Activated T-cell treated with anti-CD3 and anti-CD28 coated beads for 48 hours (primary cell): ENCODE results near the gene NT5C3A.
A peak's percentile ranks its signal among the peaks of the same experiment; 100 is the strongest.
"Not testable (repeated sequence)": the region's sequence is repeated elsewhere in the genome, so short reads cannot be mapped to it uniquely, and the experiment has no call there.

Experiments used
- DNase-seq: peaks from one replicate; pipeline ENCODE4 v3.0.0-alpha.2; 2020; ENCODE audit warnings: low read depth

The NT5C3A gene

GRCh38 chr7:33041631-33042428 is 20.7 kb downstream of the NT5C3A start:
- DNase-seq, result no peak

GRCh38 chr7:33040803-33041516 is 21.6 kb downstream of the NT5C3A start:
- peak; percentile 29 for DNase-seq

DNA sequence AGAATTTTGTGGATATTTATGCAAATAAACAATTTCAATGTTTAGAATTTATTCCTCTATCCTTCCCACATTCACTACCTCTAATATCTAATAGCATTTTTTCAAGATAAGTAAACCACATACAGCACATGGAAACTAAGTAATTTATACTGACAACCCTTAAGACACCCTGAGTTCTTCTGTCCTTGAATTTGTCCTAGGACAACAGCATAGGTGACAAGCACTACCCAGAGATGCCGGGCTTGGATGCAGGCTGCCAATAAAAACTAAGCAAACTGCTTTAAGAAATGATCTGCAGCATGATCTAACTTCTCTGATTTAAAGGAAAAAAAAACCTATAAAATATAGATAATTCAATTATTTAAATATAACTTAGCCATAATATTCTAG is 22.7 kb downstream of the NT5C3A start:
- DNase-seq, result no peak

GRCh38 chr7:33039257-33039902 is 23.2 kb downstream of the NT5C3A start:
- no peak for DNase-seq

DNA sequence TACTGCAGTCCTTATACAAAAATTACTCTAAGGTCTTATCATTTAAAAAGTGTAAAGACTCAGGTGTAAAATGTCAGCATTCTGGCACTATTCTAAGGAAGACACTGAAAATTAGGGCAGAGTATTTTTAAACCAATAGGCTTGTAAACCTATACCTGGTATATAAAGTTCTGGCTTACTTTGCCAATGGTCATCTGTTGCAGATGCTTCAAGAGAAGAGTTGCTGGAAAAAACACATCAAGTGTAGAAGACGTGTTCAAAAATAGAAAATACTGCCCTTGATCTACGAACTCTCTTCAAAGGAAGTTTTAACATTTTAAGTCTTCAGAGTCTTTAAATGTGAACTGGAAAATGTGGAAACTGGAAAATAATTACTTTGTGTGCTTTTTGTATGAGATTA is 23.9 kb downstream of the NT5C3A start:
- no peak for DNase-seq

- no peak for DNase-seq
These were observed 26.8 kb downstream of the NT5C3A start for GRCh38 chr7:33035776-33036175.

DNA sequence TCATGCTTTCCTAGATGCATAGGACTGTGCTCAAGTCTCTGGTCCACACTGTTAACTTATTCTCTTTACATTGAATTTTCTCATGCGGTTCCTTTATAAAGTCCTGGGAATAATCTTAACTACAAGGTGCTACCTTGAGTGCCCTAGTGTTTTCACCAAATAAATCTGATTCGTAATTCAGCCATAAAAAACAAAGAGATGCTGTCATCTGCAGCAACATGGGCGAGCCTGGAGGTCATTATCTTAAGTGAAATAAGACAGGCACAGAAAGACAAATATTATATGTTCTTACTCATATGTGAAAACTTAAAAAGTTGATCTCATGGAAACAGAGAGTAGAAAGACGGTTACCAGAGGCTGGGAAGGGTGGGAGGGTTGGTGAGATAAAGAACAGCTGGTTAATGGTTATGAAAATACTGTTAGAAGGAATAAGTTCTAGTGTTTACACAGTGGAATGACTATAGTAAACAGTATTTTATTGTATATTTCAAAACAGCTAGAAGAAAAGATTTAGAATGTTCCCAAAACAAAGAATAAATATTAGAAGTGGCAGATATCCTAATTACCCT is 38.3 kb downstream of the NT5C3A start:
- DNase-seq, result no peak

DNA sequence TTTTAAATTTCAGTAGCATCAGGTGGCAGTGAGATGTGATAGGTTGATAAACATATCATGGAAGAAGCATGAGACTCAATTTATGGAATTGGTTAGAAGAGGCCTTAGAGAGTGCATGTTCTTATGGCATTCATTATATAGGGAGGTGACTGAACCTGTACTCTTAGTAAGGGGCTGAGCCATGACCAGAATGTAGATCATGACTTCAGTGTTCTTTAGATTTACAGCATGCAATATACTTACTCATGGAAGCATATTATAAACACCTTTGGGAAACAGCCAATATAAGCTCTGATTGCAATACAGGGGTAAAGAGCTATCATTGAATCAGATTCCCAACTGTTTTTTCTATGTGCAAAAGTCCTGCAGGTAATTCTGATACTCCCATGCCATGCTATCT is 50.2 kb downstream of the NT5C3A start:
- DNase-seq, result no peak

DNA sequence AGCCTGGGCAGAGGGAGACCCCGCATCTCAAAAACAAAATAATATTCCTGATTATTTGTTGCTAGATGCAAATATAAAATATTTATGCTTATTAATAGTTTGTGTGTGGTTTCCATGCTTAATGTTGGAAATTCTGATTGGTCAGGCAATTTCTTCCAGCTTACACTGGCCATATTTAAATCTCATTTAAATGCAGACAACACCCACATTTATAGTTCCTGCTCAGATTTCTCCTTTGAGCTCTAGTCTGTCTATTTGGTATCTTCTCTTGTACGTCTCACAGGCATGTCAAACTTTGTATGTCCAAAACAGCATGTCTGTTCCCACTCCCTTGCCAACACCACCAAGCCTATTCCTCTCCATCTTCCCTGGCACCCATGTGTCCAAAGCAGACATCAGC is 52.8 kb downstream of the NT5C3A start:
- no peak for DNase-seq

GRCh38 chr7:33005690-33006089 is 56.9 kb downstream of the NT5C3A start:
- not testable (repeated sequence) for DNase-seq

DNA sequence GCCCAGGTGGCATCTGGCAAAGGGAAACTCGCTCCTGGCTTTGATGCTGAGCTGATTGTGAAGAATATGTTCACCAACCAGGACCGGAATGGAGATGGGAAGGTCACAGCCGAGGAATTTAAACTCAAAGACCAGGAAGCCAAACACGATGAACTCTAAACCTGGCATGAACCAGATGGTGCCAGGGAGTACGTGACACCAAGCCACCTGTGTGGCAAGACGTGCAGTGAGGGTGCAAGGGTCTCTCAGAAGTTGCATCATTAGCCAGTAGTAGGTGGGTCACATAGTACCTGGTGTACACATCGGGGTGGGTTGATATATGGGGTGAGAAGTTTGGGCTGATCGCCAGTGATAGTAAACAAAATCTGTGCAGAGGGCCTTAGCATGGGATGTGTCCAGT is 57.4 kb downstream of the NT5C3A start:
- not testable (repeated sequence) for DNase-seq

DNA sequence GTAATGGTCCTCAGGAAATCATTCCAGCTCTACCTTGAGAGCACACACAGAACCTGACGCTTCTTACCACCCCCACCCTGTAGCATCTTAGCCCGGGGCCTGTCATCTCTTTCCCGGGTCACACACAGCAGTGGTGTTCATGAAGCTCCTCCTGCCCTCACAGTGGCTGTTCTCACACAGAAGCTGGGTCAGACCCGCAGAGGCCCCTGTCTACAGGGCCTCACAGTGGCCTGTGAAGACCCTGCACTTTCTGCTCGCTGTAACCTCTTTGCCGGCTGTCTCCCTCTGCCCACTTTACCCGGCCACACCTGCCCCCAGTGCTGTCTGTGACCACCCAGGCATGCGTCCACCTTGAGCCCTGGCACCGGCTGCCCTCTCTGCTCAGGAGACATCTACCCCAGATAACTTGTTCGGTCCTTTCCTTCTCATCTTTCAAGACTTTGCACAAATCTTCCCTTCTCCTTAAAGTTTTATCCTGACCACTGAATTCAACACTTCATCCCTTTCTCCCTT is 58.4 kb downstream of the NT5C3A start:
- not testable (repeated sequence) for DNase-seq

DNA sequence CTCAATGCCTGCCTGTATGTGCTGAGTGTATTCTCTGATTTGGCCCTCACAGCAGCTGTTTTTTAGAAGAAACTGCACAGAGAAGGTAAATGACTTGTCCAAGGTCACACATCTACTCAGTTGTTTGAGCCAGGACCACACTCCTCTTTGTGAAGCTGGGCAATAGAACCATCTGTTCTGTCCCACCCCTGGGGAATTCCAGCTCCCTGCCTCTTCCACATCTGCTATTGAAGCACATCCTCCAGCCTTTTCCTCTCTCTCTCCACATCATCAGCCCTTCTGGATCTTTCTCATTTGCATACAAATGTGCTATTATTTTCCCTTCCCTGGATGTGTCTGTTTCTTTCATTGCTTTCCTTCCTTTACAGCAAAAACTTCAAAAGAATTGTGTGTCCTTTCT is 59.5 kb downstream of the NT5C3A start:
- DNase-seq, result not testable (repeated sequence)

DNA sequence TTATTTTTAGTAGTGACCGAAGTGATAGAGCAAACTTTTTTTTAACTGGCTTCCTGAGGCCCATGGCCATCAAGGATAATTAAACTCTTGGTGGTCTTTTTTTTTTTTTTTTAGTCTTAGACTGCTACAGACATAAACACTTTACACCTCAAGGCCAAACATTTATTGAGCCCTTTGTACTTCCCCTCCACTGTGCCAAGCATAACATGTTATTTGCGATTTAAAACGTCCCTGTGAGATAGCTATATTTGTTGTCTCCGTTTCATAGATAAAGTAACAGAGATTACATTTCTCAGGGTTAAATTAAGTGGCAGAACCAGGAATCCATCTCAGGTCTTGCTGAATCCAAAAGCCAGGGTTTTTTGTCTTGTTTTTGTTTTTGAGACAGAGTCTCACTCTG is 63.2 kb downstream of the NT5C3A start:
- DNase-seq, result not testable (repeated sequence)

- not testable (repeated sequence) for DNase-seq
These were observed 64.0 kb downstream of the NT5C3A start for GRCh38 chr7:32998361-32999171.

DNA sequence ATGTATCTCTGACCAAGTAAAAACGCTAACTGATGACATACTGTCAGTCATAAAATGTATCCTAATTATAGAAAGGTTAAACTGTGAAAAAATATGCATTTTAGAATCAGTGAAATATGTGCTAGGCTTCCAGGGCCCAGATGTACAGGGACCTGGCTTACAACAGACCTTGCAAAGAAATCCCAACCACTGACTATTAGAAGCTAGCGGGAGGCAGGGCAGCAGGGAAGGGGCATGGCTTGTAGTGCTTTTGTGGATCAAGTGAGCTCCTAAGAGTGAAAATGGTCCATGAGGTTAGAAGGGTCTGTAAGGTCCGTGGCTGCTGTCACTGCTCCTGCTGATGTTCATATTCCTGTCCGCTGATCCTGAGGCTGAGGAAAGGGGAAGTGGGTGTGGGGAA is 64.6 kb downstream of the NT5C3A start:
- DNase-seq, result not testable (repeated sequence)

DNA sequence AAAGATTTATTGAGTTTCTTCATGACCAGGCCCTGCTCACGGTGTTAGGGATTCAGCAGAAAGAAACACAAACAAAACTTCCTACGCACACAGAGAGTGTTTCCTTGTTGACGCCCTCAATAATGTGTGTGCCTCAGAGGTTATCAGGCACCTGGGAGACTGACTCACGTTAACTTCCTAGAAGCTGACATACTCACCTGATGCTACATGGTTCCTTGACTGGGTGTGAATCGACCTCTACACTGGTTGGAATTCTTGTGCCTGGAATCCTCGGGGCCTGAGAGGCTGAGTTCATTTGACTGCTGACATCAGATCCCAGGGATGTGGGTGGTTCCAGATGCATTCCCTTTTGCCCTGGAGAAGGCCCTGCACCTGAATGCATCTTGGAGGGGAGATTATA is 69.8 kb downstream of the NT5C3A start:
- DNase-seq, result not testable (repeated sequence)

DNA sequence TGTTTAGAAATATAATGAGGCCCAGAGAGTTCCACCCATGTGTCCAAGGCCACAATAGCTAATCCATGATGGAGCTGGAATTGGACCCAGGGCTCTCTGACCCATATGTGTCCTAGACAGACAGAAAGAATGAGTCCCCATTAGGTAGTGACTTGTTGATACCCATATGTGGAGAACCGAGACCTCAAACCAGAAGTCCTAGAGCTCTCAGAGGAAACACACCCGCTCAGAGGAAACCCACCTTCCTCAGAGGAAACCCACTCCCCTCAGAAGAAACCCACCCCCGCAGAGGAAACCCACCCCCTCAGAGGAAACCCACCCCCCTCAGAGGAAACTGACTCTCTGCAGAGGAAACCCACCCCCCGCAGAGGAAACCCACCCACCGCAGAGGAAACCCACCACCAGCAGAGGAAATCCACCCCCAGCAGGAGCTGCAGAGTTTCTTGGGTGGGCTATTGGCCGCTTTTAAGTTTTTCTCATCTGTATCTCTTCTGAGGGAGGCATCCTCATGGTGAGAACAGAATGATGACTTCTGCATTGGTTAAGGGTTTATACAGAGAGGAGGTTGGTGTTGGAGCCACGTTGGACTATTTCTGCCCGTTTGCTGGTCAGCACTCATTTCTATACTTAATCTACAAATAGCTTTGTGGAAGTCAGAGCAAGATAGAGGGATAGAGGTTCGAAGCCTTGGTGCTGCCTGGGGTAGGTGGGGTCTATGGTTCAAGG is 70.4 kb downstream of the NT5C3A start:
- not testable (repeated sequence) for DNase-seq

GRCh38 chr7:32991068-32991585 is 71.4 kb downstream of the NT5C3A start:
- not testable (repeated sequence) for DNase-seq

DNA sequence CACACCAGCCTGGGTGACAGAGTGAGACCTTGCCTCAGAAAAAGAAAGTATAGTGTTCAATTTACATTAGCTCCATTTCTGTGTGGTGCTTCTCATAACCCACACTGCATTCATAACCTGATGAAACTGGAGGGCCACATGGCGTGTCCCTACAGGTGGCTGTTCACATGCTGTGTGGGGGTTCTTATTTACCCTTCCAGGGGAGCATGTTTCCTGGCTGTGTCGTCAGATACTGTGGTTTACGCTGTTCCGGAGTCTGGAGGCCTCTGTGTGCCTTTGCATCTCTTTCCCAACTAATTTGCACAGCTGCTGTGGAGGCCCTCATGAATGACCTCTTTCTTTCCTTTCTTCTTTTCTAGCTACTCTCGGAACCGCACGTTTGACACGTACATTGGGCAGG is 74.4 kb downstream of the NT5C3A start:
- not testable (repeated sequence) for DNase-seq

- not testable (repeated sequence) for DNase-seq
These were observed 82.7 kb downstream of the NT5C3A start for GRCh38 chr7:32979902-32980301.
